ENCODE results near the gene CLDN8.

CLDN8 gene

DNA sequence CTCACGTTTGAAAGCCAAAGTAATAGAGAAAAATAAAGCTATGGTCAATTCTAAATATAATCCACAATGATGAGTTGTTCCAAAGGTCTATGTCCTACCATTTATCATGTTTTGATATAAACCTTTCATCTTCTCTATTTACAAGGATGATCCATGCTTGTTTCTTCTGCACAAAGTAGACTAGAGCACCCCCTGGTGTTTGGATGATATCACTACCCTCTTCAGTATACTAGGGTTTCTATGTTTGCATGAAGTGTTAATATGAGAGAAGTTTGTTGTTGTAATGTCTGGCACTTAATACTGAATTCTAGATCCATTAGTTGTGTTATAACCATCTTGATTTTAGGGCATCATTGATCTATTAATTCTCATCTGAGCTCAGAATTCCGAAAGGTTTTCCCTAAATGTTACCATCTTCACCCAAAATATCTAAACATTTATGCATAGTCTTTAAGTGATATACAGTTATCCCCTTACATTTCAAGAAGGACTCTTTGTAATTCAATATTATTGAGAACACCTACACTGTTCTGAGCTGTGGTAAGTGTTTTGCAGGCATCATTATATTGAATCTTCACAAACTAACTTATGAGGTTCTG lies 21.1 kb downstream of the CLDN8 start:
- Histone ChIP-seq H3K9ac (ENCODE audit: low read depth, low read length) (no peak overlapping the region), H3K4me2 (ENCODE audit: insufficient read depth, low read length) (no peak overlapping the region), H3K27ac (ENCODE audit: low read length) (no peak overlapping the region), H3K4me3 (ENCODE audit: low read depth in 1 of 2, low read length in 2 of 2) (no peak overlapping the region), H3K4me1 (ENCODE audit: insufficient read depth, low read length) (no peaks in the 10 kb centered on the region), H2AFZ (ENCODE audit: low read depth, low read length) (no peak overlapping the region), H3K36me3 (ENCODE audit: insufficient read depth, low read length) (no peaks in the 10 kb centered on the region), H3K27me3 (ENCODE audit: insufficient read depth, low read length, poor library complexity) (no peaks in the 10 kb centered on the region), H4K20me1 (ENCODE audit: insufficient read depth, low read length) (no peaks in the 10 kb centered on the region), H3K9me3 (ENCODE audit: insufficient read depth, low read length, severe bottlenecking) (no peaks in the 10 kb centered on the region), H3K79me2 (ENCODE audit: insufficient read depth, low read length) (no peaks in the 10 kb centered on the region)
- TF ChIP-seq EZH2 (IDR thresholded peaks at IDR 0.05; ENCODE audit: borderline replicate concordance, low read depth, low read length, severe bottlenecking): no peak
- TF ChIP-seq, protein P1, sequence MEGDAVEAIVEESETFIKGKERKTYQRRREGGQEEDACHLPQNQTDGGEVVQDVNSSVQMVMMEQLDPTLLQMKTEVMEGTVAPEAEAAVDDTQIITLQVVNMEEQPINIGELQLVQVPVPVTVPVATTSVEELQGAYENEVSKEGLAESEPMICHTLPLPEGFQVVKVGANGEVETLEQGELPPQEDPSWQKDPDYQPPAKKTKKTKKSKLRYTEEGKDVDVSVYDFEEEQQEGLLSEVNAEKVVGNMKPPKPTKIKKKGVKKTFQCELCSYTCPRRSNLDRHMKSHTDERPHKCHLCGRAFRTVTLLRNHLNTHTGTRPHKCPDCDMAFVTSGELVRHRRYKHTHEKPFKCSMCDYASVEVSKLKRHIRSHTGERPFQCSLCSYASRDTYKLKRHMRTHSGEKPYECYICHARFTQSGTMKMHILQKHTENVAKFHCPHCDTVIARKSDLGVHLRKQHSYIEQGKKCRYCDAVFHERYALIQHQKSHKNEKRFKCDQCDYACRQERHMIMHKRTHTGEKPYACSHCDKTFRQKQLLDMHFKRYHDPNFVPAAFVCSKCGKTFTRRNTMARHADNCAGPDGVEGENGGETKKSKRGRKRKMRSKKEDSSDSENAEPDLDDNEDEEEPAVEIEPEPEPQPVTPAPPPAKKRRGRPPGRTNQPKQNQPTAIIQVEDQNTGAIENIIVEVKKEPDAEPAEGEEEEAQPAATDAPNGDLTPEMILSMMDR (IDR thresholded peaks at IDR 0.05; ENCODE audit: borderline replicate concordance, extremely low read depth, low read length, poor library complexity, severe bottlenecking): peak; percentile 75
- ATAC-seq (ENCODE audit: insufficient read depth, low read depth) (peak; percentile 69; the same call in 2 of the 3 replicates), DNase-seq (peak; percentile 10)

DNA sequence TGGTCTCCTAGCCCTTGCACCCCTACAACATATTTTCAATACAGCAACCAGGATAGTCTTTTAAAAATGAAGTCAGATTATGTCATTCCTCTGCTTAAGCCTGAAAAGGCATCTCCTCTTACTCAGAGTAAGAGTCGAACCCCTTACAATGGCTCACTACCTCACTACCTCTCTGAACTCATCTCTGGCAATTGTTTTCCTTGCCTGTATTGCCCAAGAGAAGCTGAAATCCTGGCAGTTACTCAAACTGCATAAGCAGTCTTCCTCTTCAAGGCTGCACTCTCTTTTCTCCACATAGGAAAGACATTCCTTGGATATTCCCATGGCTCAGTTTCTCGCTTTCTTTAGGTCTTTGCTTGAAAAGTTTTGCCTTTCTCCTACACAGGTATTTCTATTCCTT lies 22.7 kb downstream of the CLDN8 start:
- no peak overlapping the region for H3K27ac ChIP-seq (ENCODE audit: low read length)
- DNase-seq (no peak), ATAC-seq (ENCODE audit: insufficient read depth, low read depth) (no peak)
- H3K36me3 ChIP-seq (ENCODE audit: insufficient read depth, low read length): no peaks in the 10 kb centered on the region
- H3K9ac ChIP-seq (ENCODE audit: low read depth, low read length): no peak overlapping the region
- TF ChIP-seq, protein P1 (IDR thresholded peaks at IDR 0.05; ENCODE audit: borderline replicate concordance, extremely low read depth, low read length, poor library complexity, severe bottlenecking): no peak
- no peak for TF ChIP-seq EZH2 (IDR thresholded peaks at IDR 0.05; ENCODE audit: borderline replicate concordance, low read depth, low read length, severe bottlenecking)
- H3K4me3 ChIP-seq (ENCODE audit: low read depth in 1 of 2, low read length in 2 of 2): no peak overlapping the region
- no peak overlapping the region for H3K4me2 ChIP-seq (ENCODE audit: insufficient read depth, low read length)
- H4K20me1 ChIP-seq (ENCODE audit: insufficient read depth, low read length): no peaks in the 10 kb centered on the region
- H3K4me1 ChIP-seq (ENCODE audit: insufficient read depth, low read length): no peaks in the 10 kb centered on the region
- no peak overlapping the region for H2AFZ ChIP-seq (ENCODE audit: low read depth, low read length)
- H3K27me3 ChIP-seq (ENCODE audit: insufficient read depth, low read length, poor library complexity): peaks cover 3% of the 10 kb centered on the region
- no peaks in the 10 kb centered on the region for H3K9me3 ChIP-seq (ENCODE audit: insufficient read depth, low read length, severe bottlenecking)
- no peaks in the 10 kb centered on the region for H3K79me2 ChIP-seq (ENCODE audit: insufficient read depth, low read length)

DNA sequence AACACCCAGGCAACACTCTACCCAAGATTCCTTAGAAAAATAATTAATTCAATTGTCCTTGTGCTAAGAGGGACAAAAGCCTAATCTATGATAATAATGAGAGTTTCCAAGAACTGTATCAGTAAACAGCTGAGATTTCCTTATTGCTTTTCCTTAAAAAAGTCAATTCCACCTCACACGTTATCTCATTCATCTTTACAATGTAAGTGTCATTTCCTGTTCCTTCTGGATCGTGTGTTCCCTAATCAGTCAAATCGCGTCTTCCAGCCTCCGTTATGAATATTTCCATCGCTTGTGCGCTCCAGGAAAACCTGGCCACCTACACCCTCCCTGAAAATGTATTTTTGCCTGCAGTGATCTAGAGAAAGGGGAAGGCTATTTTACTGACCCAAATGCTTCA lies 25.3 kb downstream of the CLDN8 start:
- no peak overlapping the region for H3K4me3 ChIP-seq (ENCODE audit: low read depth in 1 of 2, low read length in 2 of 2)
- no peak overlapping the region for H3K9ac ChIP-seq (ENCODE audit: low read depth, low read length)
- peaks cover 7% of the 10 kb centered on the region for H3K27me3 ChIP-seq (ENCODE audit: insufficient read depth, low read length, poor library complexity)
- ATAC-seq (ENCODE audit: insufficient read depth, low read depth): no peak
- H3K9me3 ChIP-seq (ENCODE audit: insufficient read depth, low read length, severe bottlenecking): no peaks in the 10 kb centered on the region
- no peaks in the 10 kb centered on the region for H3K79me2 ChIP-seq (ENCODE audit: insufficient read depth, low read length)
- TF ChIP-seq, protein P1 (IDR thresholded peaks at IDR 0.05; ENCODE audit: borderline replicate concordance, extremely low read depth, low read length, poor library complexity, severe bottlenecking): no peak
- no peak for TF ChIP-seq EZH2 (IDR thresholded peaks at IDR 0.05; ENCODE audit: borderline replicate concordance, low read depth, low read length, severe bottlenecking)
- DNase-seq: no peak
- H3K36me3 ChIP-seq (ENCODE audit: insufficient read depth, low read length): no peaks in the 10 kb centered on the region
- H4K20me1 ChIP-seq (ENCODE audit: insufficient read depth, low read length): no peaks in the 10 kb centered on the region
- no peak overlapping the region for H3K4me2 ChIP-seq (ENCODE audit: insufficient read depth, low read length)
- H2AFZ ChIP-seq (ENCODE audit: low read depth, low read length): no peak overlapping the region
- no peaks in the 10 kb centered on the region for H3K4me1 ChIP-seq (ENCODE audit: insufficient read depth, low read length)
- H3K27ac ChIP-seq (ENCODE audit: low read length): no peak overlapping the region

All from DND-41 (cell line).